SK-N-SH (cell line): Measurements from ENCODE around the gene NACA2.

Experiments
- CTCF ChIP-seq: fragments of 200-600 bp; sonication (generic); IDR thresholded peaks from 2 replicates; pipeline ENCODE4 v1.6.1; 2017; ENCODE audit warnings: antibody characterized with exemption, mild to moderate bottlenecking, moderate library complexity
- EZH2phosphoT487 ChIP-seq: fragments of 200-600 bp; sonication (generic); IDR thresholded peaks from 2 replicates; pipeline ENCODE4 v1.6.1; 2017; ENCODE audit warnings: low read depth, mixed run types, mild to moderate bottlenecking, antibody characterized with exemption, moderate library complexity, borderline replicate concordance
- FOXJ3 ChIP-seq: sonication (generic); formaldehyde crosslinking; IDR thresholded peaks from 2 replicates; pipeline ENCODE4 v1.5.1; 2020; ENCODE audit warnings: mild to moderate bottlenecking, missing genetic modification reagents
- GABPA ChIP-seq: IDR thresholded peaks from 2 replicates; pipeline ENCODE4 v1.4.0; 2012; ENCODE audit warnings: low read depth, mild to moderate bottlenecking
- GATA2 ChIP-seq: sonication (generic); formaldehyde crosslinking; IDR thresholded peaks from 2 replicates; pipeline ENCODE4 v1.5.0; 2020; ENCODE audit warnings: mild to moderate bottlenecking, missing genetic modification reagents
- MEF2A ChIP-seq: IDR thresholded peaks from 2 replicates; pipeline ENCODE4 v1.4.0; 2012; ENCODE audit warnings: low read depth, borderline replicate concordance
- MXI1 ChIP-seq: IDR thresholded peaks from 2 replicates; pipeline ENCODE4 v1.6.1; 2012; ENCODE audit warnings: mild to moderate bottlenecking, low read depth, low read length, improper control_type of control experiment
- NFIC ChIP-seq: IDR thresholded peaks from 2 replicates; pipeline ENCODE4 v1.4.0; 2012; ENCODE audit warnings: borderline replicate concordance
- POLR2AphosphoS5 ChIP-seq: IDR thresholded peaks from 2 replicates; pipeline ENCODE4 v1.6.1; 2012; ENCODE audit warnings: low read depth, low read length
- RFX5 ChIP-seq: IDR thresholded peaks from 2 replicates; pipeline ENCODE4 v1.6.1; 2012; ENCODE audit warnings: mild to moderate bottlenecking, improper control_type of control experiment, low read length
- TEAD4 ChIP-seq: IDR thresholded peaks from 2 replicates; pipeline ENCODE4 v1.4.0; 2012; ENCODE audit warnings: mild to moderate bottlenecking, borderline replicate concordance; ENCODE audit not compliant: insufficient read depth
- TF ChIP-seq, protein P1 (sequence below): IDR thresholded peaks from 2 replicates; pipeline ENCODE4 v1.4.0; 2012; ENCODE audit warnings: low read depth

DNA sequence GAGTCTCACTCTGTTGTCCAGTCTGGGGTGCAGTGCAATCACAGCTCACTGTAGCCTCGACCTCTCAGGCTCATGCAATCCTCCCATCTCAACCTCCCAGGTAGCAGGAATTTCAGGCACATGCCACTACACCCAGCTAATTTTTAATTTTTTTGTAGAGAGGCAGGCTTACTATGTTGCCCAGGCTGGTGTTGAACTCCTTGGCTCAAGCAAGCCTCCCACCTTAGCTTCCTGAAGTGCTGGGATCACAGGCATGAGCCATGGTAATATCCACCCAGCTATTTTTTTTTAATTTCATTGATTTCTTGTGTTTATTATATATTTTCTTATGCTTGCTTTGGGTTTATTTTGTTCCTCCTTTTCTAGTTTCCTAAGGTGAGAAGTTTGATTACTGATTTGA is 33.9 kb upstream of the NACA2 start:
- TF ChIP-seq POLR2AphosphoS5 (no peak), GATA2 (CRISPR knock-in tag) (no peak), CTCF (no peak), RFX5 (no peak), MEF2A (no peak), FOXJ3 (CRISPR knock-in tag) (no peak), TEAD4 (no peak), NFIC (no peak), MXI1 (no peak), EZH2phosphoT487 (no peak), GABPA (no peak)
- TF ChIP-seq, protein P1, sequence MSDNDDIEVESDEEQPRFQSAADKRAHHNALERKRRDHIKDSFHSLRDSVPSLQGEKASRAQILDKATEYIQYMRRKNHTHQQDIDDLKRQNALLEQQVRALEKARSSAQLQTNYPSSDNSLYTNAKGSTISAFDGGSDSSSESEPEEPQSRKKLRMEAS = no peak
